Activated naive CD4-positive, alpha-beta T cell treated with anti-CD3 and anti-CD28 coated beads, Interleukin-2, amount 50 U/mL, for 24 hours (primary cell): ENCODE data around the gene TBCK.
"Not testable (repeated sequence)": the region's sequence is repeated elsewhere in the genome, so short reads cannot be mapped to it uniquely, and the experiment has no call there.

ENCODE experiments used
- H3K27ac Mint-ChIP-seq: one replicate; pipeline ENCODE4 v1.8.0; 2021; ENCODE audit warnings: mild to moderate bottlenecking, mixed read lengths
- H3K27me3 Mint-ChIP-seq: one replicate; pipeline ENCODE4 v1.8.0; 2021; ENCODE audit warnings: mixed read lengths
- H3K36me3 Mint-ChIP-seq: one replicate; pipeline ENCODE4 v1.8.0; 2021; ENCODE audit warnings: mixed read lengths
- H3K4me1 Mint-ChIP-seq: one replicate; pipeline ENCODE4 v1.8.0; 2021; ENCODE audit warnings: mixed read lengths
- H3K4me3 Mint-ChIP-seq: one replicate; pipeline ENCODE4 v1.8.0; 2021; ENCODE audit warnings: mild to moderate bottlenecking, mixed read lengths
- H3K9me3 Mint-ChIP-seq: one replicate; pipeline ENCODE4 v1.8.0; 2021; ENCODE audit warnings: mixed read lengths

TBCK gene

DNA sequence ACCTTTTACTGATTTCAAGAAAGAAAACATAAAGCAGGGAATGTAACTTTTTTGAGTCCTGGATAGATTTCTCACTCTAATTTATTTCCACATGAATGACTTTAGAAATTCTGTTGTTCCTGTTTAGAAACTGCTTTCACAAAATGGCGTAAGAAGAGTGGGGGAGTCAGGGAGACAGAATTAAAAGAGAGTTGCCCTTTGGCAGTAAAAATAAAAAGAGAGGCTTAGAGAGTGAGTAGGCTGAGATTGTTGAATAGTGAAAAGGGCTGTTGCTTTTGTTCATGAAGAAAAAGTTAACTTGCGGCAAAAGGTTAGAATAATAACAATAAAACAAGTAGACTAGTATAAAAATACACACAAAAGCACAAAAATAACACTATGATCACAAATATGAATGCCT, 166.1 kb downstream of the TBCK start:
- Mint-ChIP-seq H3K27me3 (no peaks in the 10 kb centered on the region), H3K27ac (no peak overlapping the region), H3K9me3 (peaks cover 47% of the 10 kb centered on the region), H3K4me1 (no peaks in the 10 kb centered on the region), H3K4me3 (no peak overlapping the region), H3K36me3 (peaks cover 65% of the 10 kb centered on the region)

DNA sequence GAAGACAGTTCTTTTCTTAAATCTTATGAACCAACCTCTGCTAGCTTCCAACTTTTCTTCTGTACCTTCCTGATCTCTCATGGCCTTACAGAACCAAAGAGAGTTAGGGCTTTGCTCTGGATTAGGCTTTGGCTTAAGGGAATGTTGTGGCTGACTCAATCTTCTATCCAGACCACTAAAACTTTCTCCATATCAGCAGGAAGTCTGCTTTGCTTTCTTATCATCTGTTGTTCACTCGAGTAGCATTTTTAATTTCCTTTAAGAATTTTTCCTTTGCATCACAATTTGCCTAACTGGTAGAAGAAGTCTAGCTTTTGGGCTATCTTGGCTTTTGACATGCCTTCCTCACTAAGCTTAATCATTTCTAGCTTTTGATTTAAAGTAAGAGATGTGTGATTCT, 167.0 kb downstream of the TBCK start:
- no peak overlapping the region for H3K27ac Mint-ChIP-seq
- no peaks in the 10 kb centered on the region for H3K4me1 Mint-ChIP-seq
- H3K4me3 Mint-ChIP-seq: no peak overlapping the region
- no peaks in the 10 kb centered on the region for H3K27me3 Mint-ChIP-seq
- peaks cover 60% of the 10 kb centered on the region for H3K36me3 Mint-ChIP-seq
- H3K9me3 Mint-ChIP-seq: peaks cover 47% of the 10 kb centered on the region

- H3K27me3 Mint-ChIP-seq: no peaks in the 10 kb centered on the region
- H3K4me3 Mint-ChIP-seq: no peak overlapping the region
- peaks cover 5% of the 10 kb centered on the region for H3K9me3 Mint-ChIP-seq
- no peaks in the 10 kb centered on the region for H3K4me1 Mint-ChIP-seq
- H3K36me3 Mint-ChIP-seq: peaks cover 19% of the 10 kb centered on the region
- no peak overlapping the region for H3K27ac Mint-ChIP-seq
Measured at GRCh38 chr4:106142616-106143127, 173.3 kb downstream of the TBCK start.

GRCh38 chr4:106140601-106141000, 175.4 kb downstream of the TBCK start:
- no peaks in the 10 kb centered on the region for H3K9me3 Mint-ChIP-seq

GRCh38 chr4:106136777-106137331, 179.2 kb downstream of the TBCK start:
- Mint-ChIP-seq H3K4me3 (no peak overlapping the region), H3K27me3 (no peaks in the 10 kb centered on the region), H3K9me3 (peaks cover 5% of the 10 kb centered on the region), H3K27ac (no peak overlapping the region), H3K4me1 (peaks cover 3% of the 10 kb centered on the region), H3K36me3 (peaks cover 26% of the 10 kb centered on the region)

More at GRCh38 chr4:106140601-106141000, 175.4 kb downstream of the TBCK start:
- H3K27ac Mint-ChIP-seq: no peak overlapping the region
- no peaks in the 10 kb centered on the region for H3K27me3 Mint-ChIP-seq
- peaks cover 3% of the 10 kb centered on the region for H3K4me1 Mint-ChIP-seq
- H3K4me3 Mint-ChIP-seq: no peak overlapping the region
- peaks cover 14% of the 10 kb centered on the region for H3K36me3 Mint-ChIP-seq

DNA sequence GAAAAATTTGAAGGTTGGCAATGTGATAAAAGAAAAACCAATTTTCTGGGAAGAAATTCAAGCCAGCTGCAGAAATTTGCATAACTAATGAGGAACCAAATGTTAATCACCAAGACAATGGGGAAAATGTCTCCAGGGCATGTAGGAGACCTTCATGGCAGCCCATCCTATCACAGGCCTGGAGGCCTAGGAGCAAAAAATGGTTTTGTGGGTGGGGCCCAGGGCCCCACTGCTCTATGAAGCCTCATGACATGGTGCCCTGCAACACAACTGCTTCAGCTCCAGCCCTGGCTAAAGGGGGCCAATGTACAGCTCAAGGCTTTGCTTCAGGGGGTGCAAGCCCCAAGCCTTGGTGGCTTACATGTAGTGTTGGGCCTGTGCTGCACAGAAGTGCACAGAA, 184.0 kb downstream of the TBCK start:
- H3K4me3 Mint-ChIP-seq: no peak overlapping the region
- peaks cover 3% of the 10 kb centered on the region for H3K4me1 Mint-ChIP-seq
- peaks cover 5% of the 10 kb centered on the region for H3K9me3 Mint-ChIP-seq
- no peak overlapping the region for H3K27ac Mint-ChIP-seq
- peaks cover 36% of the 10 kb centered on the region for H3K36me3 Mint-ChIP-seq
- no peaks in the 10 kb centered on the region for H3K27me3 Mint-ChIP-seq

DNA sequence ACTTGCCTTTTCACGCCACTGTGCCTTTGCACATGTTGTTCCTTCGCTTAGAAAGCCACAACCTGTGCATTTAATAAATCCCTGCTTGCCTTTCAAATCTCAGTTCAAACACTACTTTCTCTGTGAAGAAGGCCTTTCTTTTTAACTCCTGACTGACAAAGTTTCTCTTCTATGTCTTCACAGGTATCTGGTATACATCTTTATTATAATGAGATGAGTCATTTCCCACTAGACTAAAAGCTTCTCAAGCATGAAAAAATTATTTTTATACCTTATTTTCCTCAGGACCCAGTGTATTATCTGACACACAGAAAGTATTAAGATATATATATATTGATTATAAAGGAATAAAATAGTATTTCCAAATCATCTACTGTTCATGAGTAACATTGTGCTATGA, 189.9 kb downstream of the TBCK start:
- H3K4me1 Mint-ChIP-seq: no peaks in the 10 kb centered on the region
- no peaks in the 10 kb centered on the region for H3K27me3 Mint-ChIP-seq
- no peak overlapping the region for H3K27ac Mint-ChIP-seq
- peaks cover 22% of the 10 kb centered on the region for H3K36me3 Mint-ChIP-seq
- peaks cover 10% of the 10 kb centered on the region for H3K9me3 Mint-ChIP-seq
- H3K4me3 Mint-ChIP-seq: no peak overlapping the region

DNA sequence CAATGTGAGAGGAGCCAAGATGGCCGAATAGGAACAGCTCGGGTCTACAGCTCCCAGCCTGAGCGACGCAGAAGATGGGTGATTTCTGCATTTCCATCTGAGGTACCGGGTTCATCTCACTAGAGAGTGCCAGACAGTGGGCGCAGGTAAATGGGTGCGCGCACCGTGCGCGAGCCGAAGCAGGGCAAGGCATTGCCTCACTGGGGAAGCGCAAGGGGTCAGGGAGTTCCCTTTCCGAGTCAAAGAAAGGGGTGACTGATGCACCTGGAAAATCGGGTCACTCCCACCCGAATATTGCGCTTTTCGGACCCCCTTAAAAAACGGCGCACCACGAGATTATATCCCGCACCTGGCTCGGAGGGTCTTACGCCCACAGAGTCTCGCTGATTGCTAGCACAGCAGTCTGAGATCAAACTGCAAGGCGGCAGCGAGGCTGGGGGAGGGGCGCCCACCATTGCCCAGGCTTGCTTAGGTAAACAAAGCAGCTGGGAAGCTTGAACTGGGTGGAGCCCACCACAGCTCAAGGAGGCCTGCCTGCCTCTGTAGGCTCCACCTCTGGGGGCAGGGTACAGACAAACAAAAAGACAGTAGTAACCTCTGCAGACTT, 196.0 kb downstream of the TBCK start:
- H3K36me3 Mint-ChIP-seq: peaks cover 29% of the 10 kb centered on the region
- H3K9me3 Mint-ChIP-seq, H3K27me3 Mint-ChIP-seq, H3K4me1 Mint-ChIP-seq, H3K4me3 Mint-ChIP-seq, H3K27ac Mint-ChIP-seq: not testable (repeated sequence)

- Mint-ChIP-seq H3K27ac (no peak overlapping the region), H3K36me3 (peaks cover 59% of the 10 kb centered on the region), H3K4me1 (no peaks in the 10 kb centered on the region), H3K4me3 (no peak overlapping the region), H3K9me3 (peaks cover 30% of the 10 kb centered on the region), H3K27me3 (no peaks in the 10 kb centered on the region)
Measured at GRCh38 chr4:106116025-106116424, 200.0 kb downstream of the TBCK start.

DNA sequence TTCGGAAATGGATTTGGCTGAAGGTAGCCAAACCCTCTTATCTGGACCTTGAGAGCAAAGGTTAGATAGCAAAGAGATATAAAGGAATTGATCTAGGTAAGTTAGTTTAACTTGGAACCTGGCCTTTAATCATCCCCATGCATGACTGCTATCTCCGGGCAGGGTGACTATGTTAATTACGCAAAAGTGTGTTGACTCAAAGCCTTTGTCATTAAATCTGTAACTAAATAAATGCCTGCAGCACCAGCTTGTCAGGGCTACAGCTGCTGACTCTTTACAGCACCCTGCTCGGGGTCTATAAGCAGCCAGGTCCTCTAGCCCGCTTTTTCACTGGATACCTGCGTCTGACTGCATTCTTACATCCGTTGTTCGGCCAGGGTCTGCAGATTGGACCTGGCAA, 201.7 kb downstream of the TBCK start:
- no peak overlapping the region for H3K27ac Mint-ChIP-seq
- H3K36me3 Mint-ChIP-seq: peaks cover 69% of the 10 kb centered on the region
- peaks cover 36% of the 10 kb centered on the region for H3K9me3 Mint-ChIP-seq
- no peak overlapping the region for H3K4me3 Mint-ChIP-seq
- no peaks in the 10 kb centered on the region for H3K27me3 Mint-ChIP-seq
- no peaks in the 10 kb centered on the region for H3K4me1 Mint-ChIP-seq

- H3K27me3 Mint-ChIP-seq, H3K27ac Mint-ChIP-seq, H3K4me3 Mint-ChIP-seq, H3K4me1 Mint-ChIP-seq: not testable (repeated sequence)
- Mint-ChIP-seq H3K36me3 (peaks cover 83% of the 10 kb centered on the region), H3K9me3 (peaks cover 36% of the 10 kb centered on the region)
Measured at GRCh38 chr4:106111778-106112469, 204.1 kb downstream of the TBCK start.

DNA sequence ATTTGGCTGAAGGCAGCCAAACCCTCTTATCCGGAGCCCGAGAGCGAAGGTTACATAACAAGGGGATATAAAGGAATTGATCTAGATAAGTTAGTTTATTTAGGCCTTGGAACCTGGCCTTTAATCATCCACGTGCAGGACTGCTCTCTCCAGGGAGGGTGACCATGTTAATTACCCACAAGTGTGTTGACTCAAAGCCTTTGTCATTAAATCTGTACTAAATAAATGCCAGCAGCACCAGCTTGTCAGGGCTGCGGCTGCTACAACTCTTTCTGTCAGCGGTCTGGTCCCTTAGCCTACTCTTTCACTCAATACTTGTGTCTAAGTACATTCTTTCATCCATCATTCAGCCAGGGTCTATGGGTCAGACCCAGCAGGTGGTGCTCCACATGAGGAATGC, 206.1 kb downstream of the TBCK start:
- Mint-ChIP-seq H3K36me3 (peaks cover 87% of the 10 kb centered on the region), H3K27ac (no peak overlapping the region), H3K9me3 (peaks cover 44% of the 10 kb centered on the region), H3K27me3 (no peaks in the 10 kb centered on the region), H3K4me1 (no peaks in the 10 kb centered on the region), H3K4me3 (no peak overlapping the region)

GRCh38 chr4:106105697-106106096, 210.3 kb downstream of the TBCK start:
- peaks cover 22% of the 10 kb centered on the region for H3K9me3 Mint-ChIP-seq
- H3K36me3 Mint-ChIP-seq: peaks cover 67% of the 10 kb centered on the region
- no peaks in the 10 kb centered on the region for H3K4me1 Mint-ChIP-seq
- no peaks in the 10 kb centered on the region for H3K27me3 Mint-ChIP-seq
- no peak overlapping the region for H3K4me3 Mint-ChIP-seq
- no peak overlapping the region for H3K27ac Mint-ChIP-seq

DNA sequence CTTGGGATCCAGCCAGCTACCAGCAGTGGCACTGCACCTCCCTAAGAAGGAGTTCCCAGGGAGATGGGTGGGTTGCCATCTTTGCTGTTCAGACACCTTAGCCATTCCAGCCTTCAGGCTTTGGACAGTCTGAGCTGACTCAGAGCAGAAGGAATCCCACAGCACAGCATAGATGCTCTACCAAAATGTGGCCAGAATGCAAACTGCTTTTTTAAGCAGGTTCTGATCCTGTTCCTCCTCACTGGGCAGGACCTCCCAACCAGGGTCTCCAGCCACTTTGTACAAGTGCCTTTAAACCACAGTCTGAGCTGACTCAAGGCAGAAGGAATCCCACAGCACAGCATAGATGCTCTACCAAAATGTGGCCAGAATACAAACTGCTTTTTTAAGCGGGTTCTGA, 211.7 kb downstream of the TBCK start:
- Mint-ChIP-seq H3K36me3 (peaks cover 64% of the 10 kb centered on the region), H3K27me3 (no peaks in the 10 kb centered on the region), H3K4me1 (no peaks in the 10 kb centered on the region), H3K9me3 (peaks cover 19% of the 10 kb centered on the region), H3K27ac (no peak overlapping the region), H3K4me3 (no peak overlapping the region)

GRCh38 chr4:106096454-106096853, 219.6 kb downstream of the TBCK start:
- Mint-ChIP-seq H3K36me3 (peaks cover 60% of the 10 kb centered on the region), H3K27ac (peak overlapping the region; percentile 8), H3K27me3 (no peaks in the 10 kb centered on the region), H3K9me3 (peaks cover 6% of the 10 kb centered on the region), H3K4me3 (no peak overlapping the region), H3K4me1 (no peaks in the 10 kb centered on the region)

GRCh38 chr4:106095408-106095807, 220.6 kb downstream of the TBCK start:
- peaks cover 63% of the 10 kb centered on the region for H3K36me3 Mint-ChIP-seq
- H3K4me3 Mint-ChIP-seq: no peak overlapping the region
- H3K4me1 Mint-ChIP-seq: no peaks in the 10 kb centered on the region
- H3K9me3 Mint-ChIP-seq: peaks cover 7% of the 10 kb centered on the region
- no peaks in the 10 kb centered on the region for H3K27me3 Mint-ChIP-seq
- H3K27ac Mint-ChIP-seq: no peak overlapping the region
